ENCODE measurements around the gene PAPOLA. TPM values are rescaled to one million over a fixed set of nuclear protein-coding genes. Genes with fewer than 3 reads are reported as not detected.

PAPOLA gene
- total and polyA plus RNA-seq, 2 of the 4 experiments (the other 2 are of a cell fraction): 73.8 to 128 TPM

DNA sequence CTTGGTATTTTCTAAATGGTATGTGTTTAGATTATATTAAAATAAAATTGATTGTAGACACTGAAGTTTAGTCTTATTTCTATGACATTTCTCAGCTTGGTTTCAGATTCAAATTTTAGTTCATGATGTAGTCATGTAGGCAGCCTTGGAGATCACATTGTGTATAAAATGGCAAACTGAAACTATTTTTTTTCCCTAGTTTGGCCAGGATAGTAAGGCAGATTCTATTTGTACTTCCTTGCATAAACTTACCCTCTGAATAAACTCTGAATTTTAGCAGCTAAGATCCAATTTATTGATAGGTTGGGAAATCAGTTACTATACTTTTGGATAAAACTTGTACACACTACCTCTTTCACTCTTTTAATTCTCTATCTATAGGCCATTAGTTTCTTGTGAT is 30.4 kb downstream of the PAPOLA start:
- no peak overlapping the region for H3K4me2 ChIP-seq (ENCODE audit: low read depth, low read length)
- H3K56ac ChIP-seq (ENCODE audit: extremely low read depth, insufficient read depth, low read length): no peak overlapping the region
- H3K9me1 ChIP-seq (ENCODE audit: insufficient read depth, low read length): no peaks in the 10 kb centered on the region
- BruUV-seq (replicated peaks): no TSS peak
- CTCF ChIA-PET: no interaction called here
- H3K4ac ChIP-seq (ENCODE audit: low read depth, low read length): no peak overlapping the region
- H2AK9ac ChIP-seq (replicated peaks; ENCODE audit: low read depth, low read length, poor library complexity): no peak overlapping the region
- no peak for TF ChIP-seq MXI1 (IDR thresholded peaks at IDR 0.05; ENCODE audit: borderline replicate concordance, low read depth, low read length)
- TF ChIP-seq BHLHE40 (IDR thresholded peaks at IDR 0.05; ENCODE audit: low read depth, low read length): no peak
- TF ChIP-seq, protein P1, sequence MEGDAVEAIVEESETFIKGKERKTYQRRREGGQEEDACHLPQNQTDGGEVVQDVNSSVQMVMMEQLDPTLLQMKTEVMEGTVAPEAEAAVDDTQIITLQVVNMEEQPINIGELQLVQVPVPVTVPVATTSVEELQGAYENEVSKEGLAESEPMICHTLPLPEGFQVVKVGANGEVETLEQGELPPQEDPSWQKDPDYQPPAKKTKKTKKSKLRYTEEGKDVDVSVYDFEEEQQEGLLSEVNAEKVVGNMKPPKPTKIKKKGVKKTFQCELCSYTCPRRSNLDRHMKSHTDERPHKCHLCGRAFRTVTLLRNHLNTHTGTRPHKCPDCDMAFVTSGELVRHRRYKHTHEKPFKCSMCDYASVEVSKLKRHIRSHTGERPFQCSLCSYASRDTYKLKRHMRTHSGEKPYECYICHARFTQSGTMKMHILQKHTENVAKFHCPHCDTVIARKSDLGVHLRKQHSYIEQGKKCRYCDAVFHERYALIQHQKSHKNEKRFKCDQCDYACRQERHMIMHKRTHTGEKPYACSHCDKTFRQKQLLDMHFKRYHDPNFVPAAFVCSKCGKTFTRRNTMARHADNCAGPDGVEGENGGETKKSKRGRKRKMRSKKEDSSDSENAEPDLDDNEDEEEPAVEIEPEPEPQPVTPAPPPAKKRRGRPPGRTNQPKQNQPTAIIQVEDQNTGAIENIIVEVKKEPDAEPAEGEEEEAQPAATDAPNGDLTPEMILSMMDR (conservative IDR thresholded peaks at IDR 0.05; ENCODE audit: low read depth, low read length): no peak
- TF ChIP-seq MAFK (IDR thresholded peaks at IDR 0.05; ENCODE audit: low read depth, low read length): no peak
- no peak for TF ChIP-seq NFE2L2 (IDR thresholded peaks at IDR 0.05; ENCODE audit: low read depth, low read length)
- no peak for TF ChIP-seq RCOR1 (IDR thresholded peaks at IDR 0.05; ENCODE audit: insufficient replicate concordance, low read length)
- no peak for TF ChIP-seq SMC3 (IDR thresholded peaks at IDR 0.05; ENCODE audit: low read depth, low read length)
- no peak for TF ChIP-seq CHD1 (IDR thresholded peaks at IDR 0.05; ENCODE audit: low read depth, low read length)
- TF ChIP-seq RFX5 (IDR thresholded peaks at IDR 0.05; ENCODE audit: low read depth, low read length): no peak
- H2BK15ac ChIP-seq (ENCODE audit: low read depth, low read length): no peak overlapping the region
- intact Hi-C loops (cut with micrococcal nuclease): no loop called here
- peaks cover 15% of the 10 kb centered on the region for H3K36me3 ChIP-seq (ENCODE audit: control insufficient read depth, insufficient read depth, low read length)
- no peak overlapping the region for H3K27ac ChIP-seq (ENCODE audit: insufficient read depth, low read length)
- H4K5ac ChIP-seq (ENCODE audit: low read depth, low read length): no peak overlapping the region
- no peak overlapping the region for H2BK5ac ChIP-seq (ENCODE audit: low read depth, low read length, poor library complexity, severe bottlenecking)
- no peak overlapping the region for H3K4me3 ChIP-seq (ENCODE audit: insufficient read depth, low read depth, low read length)
- peaks cover 5 to 8% of the 10 kb centered on the region in 2 experiments; a peak in 2 of 4 replicates for H3K79me1 ChIP-seq (ENCODE audit: low read depth in 1 of 2, low read length in 2 of 2)
- H3K9ac ChIP-seq (ENCODE audit: low read depth, low read length): no peak overlapping the region
- dilution Hi-C loops (cut with HindIII; ENCODE audit: low sequenced_read_pairs, unreplicated experiment): no loop called here
- in situ Hi-C loops (cut with MboI; ENCODE audit: low sequenced_read_pairs): no loop called here
- POLR2A ChIA-PET (ENCODE audit: unreplicated experiment): no interaction called here
- H2AFZ ChIP-seq (replicated peaks; ENCODE audit: low read length, poor library complexity): no peak overlapping the region
- H3K23ac ChIP-seq (ENCODE audit: low read depth, low read length): no peak overlapping the region
- no peak for ATAC-seq (ENCODE audit: low read depth)
- H4K8ac ChIP-seq (ENCODE audit: low read depth in 2 of 2, low read length in 2 of 2): no peak overlapping the region
- no peak for DNase-seq
- H3K4me1 ChIP-seq (ENCODE audit: control insufficient read depth, insufficient read depth, low read length): no peaks in the 10 kb centered on the region
- H4K91ac ChIP-seq (ENCODE audit: insufficient read depth, low read depth, low read length): no peak overlapping the region
- no peak overlapping the region for H3K14ac ChIP-seq (replicated peaks; ENCODE audit: low read depth, low read length)
- H2AK5ac ChIP-seq (ENCODE audit: low read depth, low read length): no peak overlapping the region
- H2BK20ac ChIP-seq (ENCODE audit: low read depth, low read length): no peak overlapping the region
- H2BK120ac ChIP-seq (ENCODE audit: low read depth, low read length): no peak overlapping the region
- no peaks in the 10 kb centered on the region for H3K9me3 ChIP-seq (ENCODE audit: control insufficient read depth, insufficient read depth, low read length)
- no peak overlapping the region for H3K18ac ChIP-seq (ENCODE audit: low read depth, low read length)
- no peaks in the 10 kb centered on the region for H3K27me3 ChIP-seq (ENCODE audit: control insufficient read depth, insufficient read depth, low read length)
- no peaks in the 10 kb centered on the region; the same call in 1 of the 2 replicates for H4K20me1 ChIP-seq (ENCODE audit: insufficient read depth, low read length)

All from IMR-90 (cell line).